ENCODE measurements around the gene TMEM45A.
A peak's percentile ranks its signal among the peaks of the same experiment; 100 is the strongest.
"Not testable (repeated sequence)": the region's sequence is repeated elsewhere in the genome, so short reads cannot be mapped to it uniquely, and the experiment has no call there.

Gene TMEM45A, protein sequence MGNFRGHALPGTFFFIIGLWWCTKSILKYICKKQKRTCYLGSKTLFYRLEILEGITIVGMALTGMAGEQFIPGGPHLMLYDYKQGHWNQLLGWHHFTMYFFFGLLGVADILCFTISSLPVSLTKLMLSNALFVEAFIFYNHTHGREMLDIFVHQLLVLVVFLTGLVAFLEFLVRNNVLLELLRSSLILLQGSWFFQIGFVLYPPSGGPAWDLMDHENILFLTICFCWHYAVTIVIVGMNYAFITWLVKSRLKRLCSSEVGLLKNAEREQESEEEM

DNA sequence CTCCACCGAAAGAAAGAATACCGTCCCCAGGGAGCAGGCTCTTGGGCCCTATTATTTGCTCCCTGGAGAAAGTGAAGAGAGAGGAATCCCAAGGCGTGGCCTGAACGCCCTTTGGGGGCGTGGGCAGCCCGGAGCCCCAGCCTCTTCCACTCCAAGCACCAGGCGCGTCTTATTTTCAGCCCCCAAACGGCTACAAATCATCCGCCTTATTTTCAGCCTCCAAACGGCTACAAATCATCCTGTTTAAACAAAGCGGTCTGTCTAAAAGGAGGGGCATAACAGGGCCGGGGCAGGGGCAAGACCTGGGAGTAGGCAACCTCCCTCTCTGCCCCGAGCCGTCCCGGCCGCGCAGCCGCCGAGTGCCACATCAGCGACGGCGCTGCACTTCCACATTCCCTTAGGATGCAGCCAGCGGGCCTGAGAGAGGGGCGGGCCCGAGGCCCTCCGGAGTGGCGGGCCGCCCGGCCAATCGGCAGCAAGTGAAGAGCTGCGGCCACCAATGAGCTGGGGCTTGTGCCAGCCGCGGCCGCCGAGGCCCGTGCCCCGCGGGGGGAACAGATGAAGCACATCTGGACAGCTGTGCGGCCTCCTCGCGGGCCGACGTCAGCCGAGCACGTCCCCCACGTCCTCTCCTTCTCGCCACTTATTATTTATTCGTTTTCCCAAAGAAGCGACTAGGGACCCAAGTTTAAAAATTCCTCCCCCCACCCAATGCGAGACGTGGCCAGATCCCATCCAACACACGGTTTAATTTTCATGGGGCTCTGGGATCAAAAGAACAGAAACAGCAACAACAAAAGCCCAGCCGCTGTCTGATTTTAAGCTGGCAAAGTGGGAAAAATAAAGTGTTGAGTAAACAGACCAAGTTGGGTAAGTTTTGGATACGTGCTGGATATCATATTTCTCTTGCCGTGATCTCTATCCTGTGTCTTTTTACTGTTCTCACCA lies at the start of gene TMEM45A:
TMEM45A (plus strand) TSS at position 561 of the 948 bp plus-strand sequence. CDS start 62,593 bp downstream, outside the sequence.
- DNase-seq (ENCODE audit: extremely low read depth in 1 of 2, low read depth in 1 of 2) = peak; percentile 11 to 62

DNA sequence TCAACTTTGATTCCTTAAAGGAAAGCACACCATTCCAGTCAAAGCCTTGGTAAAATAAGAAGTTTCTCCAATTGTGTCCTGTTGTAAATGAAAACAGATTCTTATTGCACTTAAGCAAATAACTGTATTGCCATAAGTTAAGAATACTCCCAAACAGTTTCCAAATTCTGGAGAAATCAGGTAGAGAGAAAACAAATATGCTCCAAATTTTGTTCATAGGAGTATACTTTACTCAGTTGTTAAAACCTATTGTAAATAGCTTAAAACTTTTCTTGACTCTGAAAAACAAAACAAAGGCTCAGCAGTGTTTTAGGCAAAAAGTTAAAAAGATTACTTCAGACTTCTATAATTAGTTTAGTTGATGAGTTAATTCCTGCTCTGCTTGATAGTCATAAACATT lies 48.7 kb upstream of the TMEM45A start:
- DNase-seq (ENCODE audit: extremely low read depth in 1 of 2, low read depth in 1 of 2) = no peak

- DNase-seq (ENCODE audit: extremely low read depth in 1 of 2, low read depth in 1 of 2) = not testable (repeated sequence)
Observed at GRCh38 chr3:100447067-100447466, 45.4 kb upstream of the TMEM45A start.

DNA sequence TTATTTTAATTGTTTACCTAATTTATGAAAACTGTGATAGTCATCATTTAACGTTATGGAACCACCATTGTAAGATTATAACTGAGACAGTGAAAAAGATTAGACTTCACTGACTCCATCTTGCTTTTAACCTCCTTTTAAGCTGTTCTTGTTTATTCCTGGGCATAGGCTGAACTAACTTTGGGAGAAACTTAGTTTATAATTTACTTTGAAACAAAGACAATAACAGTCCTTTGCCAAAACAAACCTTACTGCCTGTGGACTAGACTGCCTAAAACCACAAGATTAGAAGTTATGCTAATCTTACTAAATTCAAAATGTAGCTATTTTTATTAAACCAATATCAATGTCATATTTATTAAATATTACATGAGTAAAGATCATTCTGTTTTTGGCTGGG lies 44.3 kb upstream of the TMEM45A start:
- DNase-seq (ENCODE audit: extremely low read depth in 1 of 2, low read depth in 1 of 2) = no peak

GRCh38 chr3:100449214-100449613 lies 43.2 kb upstream of the TMEM45A start:
- no peak for DNase-seq (ENCODE audit: extremely low read depth in 1 of 2, low read depth in 1 of 2)

DNA sequence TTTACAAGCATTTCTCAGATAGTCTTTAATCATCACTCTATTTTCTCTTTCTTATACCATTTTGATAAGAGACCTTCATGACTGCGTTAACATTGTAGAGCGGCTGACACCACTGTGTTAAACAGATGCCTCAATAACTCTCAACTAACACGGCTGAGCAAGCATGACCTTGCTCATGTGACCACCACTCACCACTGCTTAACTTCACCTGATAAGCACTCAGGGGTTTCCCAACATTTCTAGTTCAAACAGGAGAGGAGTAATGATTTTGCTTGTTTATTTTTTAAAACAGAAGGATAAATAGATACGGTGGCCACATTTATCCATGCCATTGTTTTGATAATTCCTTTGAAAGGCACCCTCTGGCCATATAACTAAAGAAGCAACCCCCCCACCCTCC lies 37.7 kb upstream of the TMEM45A start:
- DNase-seq (ENCODE audit: extremely low read depth in 1 of 2, low read depth in 1 of 2) = no peak

- no peak for DNase-seq (ENCODE audit: extremely low read depth in 1 of 2, low read depth in 1 of 2)
Observed at GRCh38 chr3:100455841-100456550, 36.4 kb upstream of the TMEM45A start.

- no peak for DNase-seq (ENCODE audit: extremely low read depth in 1 of 2, low read depth in 1 of 2)
Observed at GRCh38 chr3:100456745-100457144, 35.7 kb upstream of the TMEM45A start.

GRCh38 chr3:100457811-100458210 lies 34.6 kb upstream of the TMEM45A start:
- DNase-seq (ENCODE audit: extremely low read depth in 1 of 2, low read depth in 1 of 2) = no peak

DNA sequence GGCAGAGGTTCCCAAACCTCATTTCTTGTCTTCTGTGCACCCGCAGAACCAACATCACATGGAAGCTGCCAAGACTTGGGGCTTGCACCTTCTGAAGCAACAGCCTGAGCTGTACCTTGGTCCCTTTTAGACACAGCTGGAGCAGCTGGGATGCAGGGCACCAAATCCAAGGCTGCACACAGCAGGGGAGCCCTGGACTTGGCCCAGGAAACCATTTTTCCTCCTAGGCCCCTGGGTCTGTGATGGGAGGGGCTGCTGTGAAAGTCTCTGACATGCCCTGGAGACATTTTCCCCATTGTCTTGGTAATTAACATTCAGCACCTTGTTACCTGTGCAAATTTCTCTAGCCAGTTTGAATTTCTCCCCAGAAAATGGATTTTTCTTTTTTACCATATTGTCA lies 33.6 kb upstream of the TMEM45A start:
- no peak for DNase-seq (ENCODE audit: extremely low read depth in 1 of 2, low read depth in 1 of 2)

DNA sequence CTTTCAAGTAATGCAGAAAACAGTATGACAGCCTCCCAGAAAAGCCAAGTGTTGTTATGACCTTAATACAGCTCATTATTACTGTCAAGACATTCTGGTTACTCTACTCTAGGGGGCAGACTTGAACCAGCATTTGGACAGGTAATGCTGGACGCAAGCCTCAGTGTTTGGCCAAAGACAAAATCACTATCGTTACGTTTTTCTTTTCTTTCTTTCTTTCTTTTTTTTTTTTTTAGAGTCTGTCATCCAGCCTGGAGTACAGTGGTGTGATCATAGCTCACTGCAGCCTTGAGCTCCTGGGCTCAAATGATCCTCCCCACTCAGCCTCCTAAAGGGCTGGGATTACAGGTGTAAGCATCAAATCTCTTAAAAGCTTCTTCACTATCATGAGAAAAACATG lies 29.4 kb upstream of the TMEM45A start:
- no peak for DNase-seq (ENCODE audit: extremely low read depth in 1 of 2, low read depth in 1 of 2)

GRCh38 chr3:100463646-100464155 lies 28.7 kb upstream of the TMEM45A start:
- no peak for DNase-seq (ENCODE audit: extremely low read depth in 1 of 2, low read depth in 1 of 2)

DNA sequence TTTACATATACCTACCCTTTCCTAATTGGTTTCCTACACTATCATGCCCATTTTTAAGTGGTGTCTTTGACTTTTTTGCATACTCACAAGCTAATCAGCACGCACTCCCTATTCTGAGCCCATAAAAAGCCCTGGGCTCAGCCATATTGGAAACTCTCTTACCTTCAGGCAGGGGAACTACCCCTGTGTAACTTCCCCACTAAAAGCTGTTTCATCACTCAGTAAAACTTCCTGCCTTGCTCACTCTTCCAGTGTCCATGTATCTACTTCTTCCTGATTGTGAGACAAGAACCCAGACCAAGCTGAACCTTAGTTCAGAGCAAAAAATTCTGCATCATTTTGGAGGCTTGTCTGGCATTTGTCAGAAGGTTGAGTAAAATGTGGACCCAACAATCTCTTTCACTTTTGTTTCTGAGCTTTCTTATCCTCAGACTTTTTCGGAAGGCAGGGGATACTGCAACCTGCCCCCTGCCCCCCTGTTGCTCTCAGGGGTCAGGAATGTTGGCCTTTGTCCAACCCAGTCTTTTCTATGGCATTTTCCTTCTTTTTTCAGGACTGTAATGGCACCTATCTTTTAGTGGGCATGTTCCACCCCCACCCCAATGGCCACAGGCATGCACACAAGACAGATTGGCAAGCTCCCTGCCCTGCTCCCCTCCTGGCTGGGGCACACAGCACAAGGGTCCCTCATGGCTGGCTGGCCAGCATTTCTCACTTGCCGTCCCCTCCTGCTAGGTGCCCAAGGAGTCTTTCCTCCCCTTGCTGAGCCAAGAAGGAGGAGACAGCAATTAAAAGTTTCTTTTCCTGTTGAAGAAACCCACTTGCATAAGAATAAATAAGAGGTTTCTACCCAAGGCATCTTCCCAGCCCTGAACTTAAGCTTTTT lies 26.3 kb upstream of the TMEM45A start:
- no peak for DNase-seq (ENCODE audit: extremely low read depth in 1 of 2, low read depth in 1 of 2)

- DNase-seq (ENCODE audit: extremely low read depth in 1 of 2, low read depth in 1 of 2) = no peak
Observed at GRCh38 chr3:100467133-100467532, 25.3 kb upstream of the TMEM45A start.

DNA sequence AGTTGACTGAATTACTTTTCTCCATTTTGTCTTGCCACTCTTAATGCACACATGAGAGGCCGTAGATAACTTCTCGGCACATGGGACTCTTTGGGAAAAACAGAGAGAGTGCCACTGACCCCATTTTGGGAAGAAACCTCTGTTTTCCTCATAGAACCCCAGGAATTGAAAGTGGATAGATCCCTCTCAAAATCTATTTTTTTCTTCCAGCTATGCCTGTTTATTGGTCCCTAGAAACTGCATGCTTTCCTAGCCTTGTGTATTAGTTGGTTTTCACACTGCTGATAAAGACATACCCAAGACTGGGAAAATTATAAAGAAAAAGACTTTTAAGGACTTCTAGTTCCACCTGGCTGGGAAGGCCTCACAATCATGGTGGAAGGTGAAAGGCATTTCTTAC lies 23.7 kb upstream of the TMEM45A start:
- no peak for DNase-seq (ENCODE audit: extremely low read depth in 1 of 2, low read depth in 1 of 2)

GRCh38 chr3:100470951-100471350 lies 21.5 kb upstream of the TMEM45A start:
- DNase-seq (ENCODE audit: extremely low read depth in 1 of 2, low read depth in 1 of 2) = no peak

- no peak for DNase-seq (ENCODE audit: extremely low read depth in 1 of 2, low read depth in 1 of 2)
Observed at GRCh38 chr3:100471444-100471843, 21.0 kb upstream of the TMEM45A start.

DNA sequence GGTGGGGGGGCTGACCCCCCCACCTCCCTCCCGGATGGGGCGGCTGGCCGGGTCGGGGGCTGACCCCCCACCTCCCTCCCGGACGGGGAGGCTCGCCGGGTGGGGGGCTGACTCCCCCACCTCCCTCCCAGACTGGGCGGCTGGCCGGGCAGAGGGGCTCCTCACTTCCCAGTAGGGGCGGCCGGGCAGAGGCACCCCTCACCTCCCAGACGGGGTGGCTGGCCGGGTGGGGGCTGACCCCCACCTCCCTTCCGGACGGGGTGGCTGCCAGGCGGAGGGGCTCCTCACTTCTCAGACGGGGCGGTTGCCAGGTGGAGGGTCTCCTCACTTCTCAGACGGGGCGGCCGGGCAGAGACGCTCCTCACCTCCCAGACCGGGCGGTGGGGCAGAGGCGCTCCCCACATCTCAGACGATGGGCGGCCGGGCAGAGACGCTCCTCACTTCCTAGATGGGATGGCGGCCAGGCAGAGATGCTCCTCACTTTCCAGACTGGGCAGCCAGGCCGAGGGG lies 14.5 kb upstream of the TMEM45A start:
- not testable (repeated sequence) for DNase-seq (ENCODE audit: extremely low read depth in 1 of 2, low read depth in 1 of 2)

DNA sequence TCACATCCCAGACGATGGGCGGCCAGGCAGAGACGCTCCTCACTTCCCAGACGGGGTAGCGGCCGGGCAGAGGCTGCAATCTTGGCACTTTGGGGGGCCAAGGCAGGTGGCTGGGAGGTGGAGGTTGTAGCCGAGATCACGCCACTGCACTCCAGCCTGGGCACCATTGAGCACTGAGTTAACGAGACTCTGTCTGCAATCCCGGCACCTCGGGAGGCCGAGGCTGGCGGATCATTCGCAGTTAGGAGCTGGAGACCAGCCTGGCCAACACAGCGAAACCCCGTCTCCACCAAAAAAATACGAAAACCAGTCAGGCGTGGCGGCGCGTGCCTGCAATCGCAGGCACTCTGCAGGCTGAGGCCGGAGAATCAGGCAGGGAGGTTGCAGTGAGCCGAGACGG lies 13.9 kb upstream of the TMEM45A start:
- not testable (repeated sequence) for DNase-seq (ENCODE audit: extremely low read depth in 1 of 2, low read depth in 1 of 2)

DNA sequence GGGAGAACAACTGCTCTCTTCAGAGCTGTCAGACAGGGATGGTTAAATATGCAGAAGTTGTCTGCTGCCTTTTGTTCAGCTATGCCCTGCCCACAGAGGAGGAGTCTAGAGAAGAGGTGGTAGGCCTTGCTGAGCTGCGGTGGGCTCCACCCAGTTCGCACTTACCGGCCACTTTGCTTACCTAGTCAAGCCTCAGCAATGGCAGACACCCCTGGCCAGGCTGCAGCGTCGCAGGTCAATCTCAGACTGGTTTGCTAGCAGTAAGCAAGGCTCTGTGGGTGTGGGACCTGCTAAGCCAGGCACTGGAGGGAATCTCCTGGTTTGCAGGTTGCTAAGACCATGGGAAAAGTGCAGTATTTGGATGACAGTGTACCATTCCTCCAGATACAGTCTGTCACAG lies 12.3 kb upstream of the TMEM45A start:
- DNase-seq (ENCODE audit: extremely low read depth in 1 of 2, low read depth in 1 of 2) = no peak
